Activated CD4-positive, alpha-beta T cell treated with anti-CD3 and anti-CD28 coated beads, Interleukin-2, amount 50 U/mL, for 16 hours (primary cell): Measurements from ENCODE around the gene UBTD2.

Experiments used
- DNase-seq: peaks from one replicate; pipeline ENCODE4 v3.0.0-alpha.2; 2020

Gene UBTD2

DNA sequence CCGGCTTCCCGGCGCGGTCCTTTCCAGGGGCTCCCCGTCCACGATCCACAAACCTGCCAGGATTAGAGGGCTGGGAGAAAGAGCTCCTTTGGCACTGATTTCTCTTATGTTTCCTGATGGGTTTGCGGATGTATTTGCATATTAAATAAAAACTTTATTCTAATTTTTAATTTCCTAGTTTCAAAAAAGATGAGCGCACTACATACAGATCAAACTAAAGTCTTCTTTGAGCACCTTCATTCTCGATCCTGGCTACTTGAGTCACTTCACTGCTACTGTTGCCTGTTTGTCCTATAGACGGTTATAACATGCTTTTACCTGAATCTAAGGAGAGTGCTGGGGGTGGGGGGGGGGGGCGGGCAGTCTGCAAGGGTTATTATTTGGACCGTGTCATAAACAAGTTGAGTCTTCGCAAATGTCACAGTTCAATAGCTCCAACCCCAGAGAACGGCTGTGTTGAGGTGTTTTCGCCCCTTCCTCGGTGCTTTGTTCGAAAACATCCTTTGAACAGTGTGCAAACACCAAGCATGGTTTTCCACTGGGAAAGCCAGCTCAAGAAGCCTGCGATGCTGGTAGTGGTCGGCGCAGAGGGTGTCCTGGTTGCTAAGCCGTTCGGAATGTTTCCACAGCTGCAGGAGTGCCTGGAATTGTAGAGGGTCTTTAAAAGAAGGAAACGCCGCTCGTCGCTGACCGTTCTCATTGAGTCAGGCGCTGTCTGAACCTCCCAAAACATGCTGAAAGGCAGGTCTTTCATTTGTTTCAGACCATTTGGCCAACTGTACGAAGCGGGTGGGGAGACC lies 94.5 kb downstream of the UBTD2 start:
- no peak for DNase-seq

DNA sequence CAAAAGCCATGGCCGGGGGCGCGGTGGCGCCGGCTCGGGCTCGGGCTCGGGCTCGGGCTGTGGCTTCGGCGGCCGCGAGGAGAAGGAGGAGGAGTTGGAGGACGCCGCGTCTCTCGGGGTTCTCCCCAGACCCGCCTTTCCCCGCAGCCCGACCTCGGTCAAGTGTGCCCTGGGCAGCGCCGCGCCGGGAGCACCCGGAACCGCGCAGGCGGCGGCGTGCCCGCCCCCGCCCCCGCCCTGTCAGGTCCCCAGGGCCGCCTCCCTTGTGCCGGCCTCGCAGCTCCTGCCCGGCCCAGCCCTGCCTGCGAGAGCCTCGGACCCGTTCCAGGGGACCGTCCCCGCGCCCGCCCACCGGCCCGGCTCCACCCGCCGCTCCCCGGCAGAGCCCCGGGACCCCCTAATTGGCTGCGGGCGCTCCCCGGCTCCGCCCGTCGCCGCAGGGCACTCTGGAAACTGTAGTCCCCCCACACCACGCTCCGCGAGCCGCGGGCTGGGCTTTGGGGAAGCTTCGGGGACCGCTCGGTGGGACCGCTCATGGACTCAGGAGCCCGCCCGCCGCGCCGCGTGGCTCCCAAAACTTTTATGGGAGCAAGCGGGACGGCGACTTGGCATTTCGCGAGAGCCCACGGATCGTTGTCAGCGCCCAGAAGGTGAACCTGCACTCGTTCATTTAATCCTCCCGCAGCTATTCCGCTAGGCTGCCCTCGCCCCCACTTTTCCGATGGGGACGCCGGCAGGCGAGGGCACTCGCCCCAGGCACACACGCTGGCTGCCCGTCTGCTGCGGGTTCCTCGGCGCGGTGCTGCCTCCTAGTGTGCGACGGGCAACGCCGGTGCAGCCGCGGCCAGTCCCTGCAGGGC lies 95.3 kb downstream of the UBTD2 start, which contains the start of gene STK10:
TSS of gene STK10 (minus strand) at position 192 of the 860 bp plus-strand sequence. CDS start at position 10, 182 bp downstream.
- peak; percentile 93 for DNase-seq

GRCh38 chr5:172187118-172188032 lies 96.2 kb downstream of the UBTD2 start:
- peak; percentile 75 for DNase-seq

DNA sequence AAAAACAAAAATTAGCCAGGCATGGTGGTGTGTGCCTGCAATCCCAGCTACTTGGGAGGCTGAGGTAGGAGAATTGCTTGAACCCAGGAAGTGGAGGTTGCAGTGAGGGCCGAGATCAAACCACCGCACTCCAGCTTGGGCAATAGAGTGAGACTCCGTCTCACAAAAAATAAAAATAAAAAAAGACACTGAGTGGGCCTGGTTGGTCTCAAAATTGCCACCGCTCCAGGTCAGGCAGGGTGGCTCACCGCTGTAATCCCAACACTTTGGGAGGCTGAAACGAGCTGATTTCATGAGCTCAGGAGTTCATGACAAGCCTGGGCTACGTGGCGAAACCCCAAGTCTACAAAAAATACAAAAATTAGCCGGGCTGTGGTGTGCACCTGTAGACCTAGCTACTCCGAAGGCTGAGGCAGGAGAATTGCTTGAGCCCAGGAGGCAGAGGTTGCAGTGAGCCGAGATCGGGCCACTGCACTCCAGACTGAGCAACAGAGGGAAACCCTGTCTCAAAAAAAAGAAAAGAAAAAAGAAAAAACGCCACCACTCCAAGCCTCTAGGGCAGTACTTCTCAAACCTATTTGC lies 97.4 kb downstream of the UBTD2 start:
- no peak for DNase-seq

DNA sequence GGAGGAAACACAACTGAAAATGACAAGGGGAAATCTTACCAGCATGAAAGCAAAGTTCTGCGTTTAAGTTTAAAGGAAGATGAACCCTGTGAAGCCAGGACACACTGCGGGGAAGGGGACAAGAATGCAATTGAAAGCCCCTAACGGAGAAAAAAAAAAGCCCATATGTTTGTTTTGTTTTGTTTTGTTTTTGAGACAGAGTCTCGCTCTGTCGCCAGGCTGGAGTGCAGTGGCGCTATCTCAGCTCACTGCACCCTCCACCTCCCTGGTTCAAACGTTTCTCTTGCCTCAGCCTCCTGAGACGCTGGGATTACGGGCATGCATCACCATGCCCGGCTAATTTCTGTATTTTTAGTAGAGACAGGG lies 98.5 kb downstream of the UBTD2 start:
- DNase-seq, result no peak

- DNase-seq, result no peak
Measured at GRCh38 chr5:172183881-172184280, 99.7 kb downstream of the UBTD2 start.

- no peak for DNase-seq
Measured at GRCh38 chr5:172182291-172182690, 101.3 kb downstream of the UBTD2 start.

GRCh38 chr5:172180936-172181335 lies 102.6 kb downstream of the UBTD2 start:
- no peak for DNase-seq

DNA sequence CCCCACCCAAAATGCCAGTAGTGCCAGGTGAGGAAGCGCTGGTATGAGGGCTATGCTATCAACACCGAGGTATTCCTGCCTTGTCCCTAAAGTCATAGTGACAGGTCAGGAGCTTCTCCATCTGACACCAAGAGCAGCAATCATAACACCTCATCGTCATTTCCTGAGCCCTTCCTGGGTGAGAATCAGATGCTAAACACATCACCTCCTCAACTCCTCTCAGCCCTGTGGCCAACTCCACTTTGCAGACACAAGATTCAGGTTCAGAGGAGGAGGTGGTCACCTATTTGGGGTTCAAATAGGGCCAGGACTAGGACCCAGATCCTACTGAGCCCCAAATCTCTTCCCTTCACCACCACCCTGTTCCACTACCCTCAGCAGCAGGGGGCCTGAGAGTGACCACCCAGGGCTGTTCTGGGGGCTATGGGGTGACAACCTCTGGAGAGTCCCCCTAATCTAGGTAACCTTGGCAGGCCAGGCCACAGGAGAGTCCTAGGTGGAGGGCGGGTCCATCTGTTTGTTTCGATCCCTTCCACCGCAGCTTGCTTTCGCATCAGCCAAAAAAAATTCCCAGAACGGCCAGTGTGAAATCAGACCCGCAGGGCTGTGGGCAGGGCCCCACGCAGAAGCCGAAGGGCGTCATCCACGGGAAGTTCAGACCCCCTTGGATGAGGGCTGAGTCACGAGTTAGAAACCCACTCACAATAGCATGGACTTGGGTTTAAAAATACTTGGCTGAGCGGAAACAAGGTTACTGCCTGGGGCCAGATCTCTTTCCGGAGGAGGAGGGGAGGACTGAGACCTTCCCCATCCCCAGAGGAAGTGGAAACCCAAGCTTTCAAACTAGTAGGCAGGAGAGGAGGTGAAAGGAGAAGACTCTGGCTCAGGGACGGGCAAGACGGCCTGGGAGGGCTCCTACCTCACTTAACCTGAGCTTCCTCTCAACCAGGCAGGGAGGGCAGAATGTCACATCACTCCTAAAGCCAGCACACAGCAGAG lies 104.3 kb downstream of the UBTD2 start:
- peak; percentile 80 for DNase-seq

GRCh38 chr5:172178301-172178987 lies 105.1 kb downstream of the UBTD2 start:
- DNase-seq, result peak; percentile 65

DNA sequence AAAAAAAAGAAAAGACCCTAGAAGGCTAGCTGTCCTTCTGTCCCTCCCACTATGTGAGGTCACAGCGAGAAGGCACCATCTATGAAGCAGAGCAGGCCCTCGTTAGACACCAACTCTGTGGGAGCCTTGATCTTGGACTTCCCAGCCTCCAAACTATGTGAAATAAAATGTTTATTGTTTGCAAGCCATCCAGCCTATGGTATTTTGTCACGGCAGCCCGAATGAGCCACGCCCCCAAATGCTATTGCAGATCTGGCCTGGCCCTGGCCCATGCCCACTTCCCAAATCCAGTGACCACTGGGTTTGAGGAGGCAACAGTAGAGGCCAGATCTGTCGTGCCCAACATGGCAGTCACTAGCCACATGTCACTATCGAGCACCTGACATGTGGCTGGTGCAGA lies 106.4 kb downstream of the UBTD2 start:
- DNase-seq, result no peak

GRCh38 chr5:172175263-172175719 lies 108.3 kb downstream of the UBTD2 start:
- DNase-seq, result peak; percentile 97

DNA sequence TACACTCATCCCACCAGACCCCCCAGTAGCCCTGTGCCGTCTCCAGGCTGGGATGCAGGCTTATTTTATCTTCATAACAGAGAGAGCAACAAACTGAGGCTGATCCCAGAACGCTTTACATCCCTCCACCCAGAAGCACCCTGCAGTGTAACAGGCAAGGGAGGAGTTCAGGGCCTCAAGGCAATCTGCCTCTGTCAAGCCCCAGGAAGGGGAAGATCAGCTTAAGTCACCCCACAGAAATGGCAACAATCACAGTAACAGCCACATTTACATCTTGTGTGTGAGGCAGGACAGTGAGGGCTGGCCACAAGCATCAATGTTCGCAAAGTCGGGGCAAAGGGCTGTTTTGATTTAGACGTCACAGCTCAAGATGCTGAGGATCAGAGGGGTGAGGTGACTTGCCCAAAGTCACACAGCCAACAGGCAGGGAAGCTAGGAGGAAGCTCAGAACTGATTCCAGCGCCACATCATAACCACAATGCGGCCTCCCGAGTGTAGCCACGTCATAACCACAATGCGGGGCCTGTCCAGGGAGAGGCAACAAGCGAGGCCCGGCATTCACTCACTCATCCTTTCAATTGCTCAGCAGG lies 109.9 kb downstream of the UBTD2 start:
- peak; percentile 92 for DNase-seq

- no peak for DNase-seq
Measured at GRCh38 chr5:172172912-172173563, 110.5 kb downstream of the UBTD2 start.

- no peak for DNase-seq
Measured at GRCh38 chr5:172171118-172171517, 112.4 kb downstream of the UBTD2 start.

GRCh38 chr5:172170251-172170701 lies 113.3 kb downstream of the UBTD2 start:
- peak; percentile 54 for DNase-seq

- no peak for DNase-seq
Measured at GRCh38 chr5:172169216-172169615, 114.3 kb downstream of the UBTD2 start.

GRCh38 chr5:172168311-172168710 lies 115.3 kb downstream of the UBTD2 start:
- no peak for DNase-seq

GRCh38 chr5:172167895-172168294 lies 115.7 kb downstream of the UBTD2 start:
- DNase-seq, result no peak
